HG03354 (cell line): ENCODE measurements around the gene SLC7A14.

Source experiments
- ATAC-seq: cut with Tn5 transposase; IDR thresholded peaks from one replicate; pipeline ENCODE4 v1.9.1; 2021; ENCODE audit warnings: mild to moderate bottlenecking; ENCODE audit not compliant: unreplicated experiment, poor library complexity, severe bottlenecking

Gene SLC7A14

DNA sequence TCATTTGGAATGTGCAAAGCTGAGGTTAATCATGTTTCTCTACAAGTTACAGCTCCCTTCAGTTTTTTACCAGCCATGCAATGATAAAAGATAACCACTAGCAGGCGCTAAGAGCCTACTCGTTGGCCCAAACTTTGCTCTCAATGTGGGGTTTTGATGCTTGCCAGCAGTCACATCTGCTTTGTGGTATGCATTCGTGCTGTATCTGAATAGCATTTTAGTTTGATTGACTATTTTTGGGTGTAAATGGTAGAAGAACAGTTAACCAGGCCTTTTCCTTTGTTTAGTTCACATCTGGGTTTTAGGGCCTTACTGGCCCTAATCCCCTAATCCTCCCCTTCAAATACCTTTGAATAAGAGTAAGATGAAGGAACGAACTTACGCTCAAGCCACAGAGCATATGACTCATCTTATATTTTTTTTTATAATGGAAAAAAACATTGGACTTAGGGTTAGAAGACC lies 171.6 kb downstream of the SLC7A14 start:
- ATAC-seq: no peak

DNA sequence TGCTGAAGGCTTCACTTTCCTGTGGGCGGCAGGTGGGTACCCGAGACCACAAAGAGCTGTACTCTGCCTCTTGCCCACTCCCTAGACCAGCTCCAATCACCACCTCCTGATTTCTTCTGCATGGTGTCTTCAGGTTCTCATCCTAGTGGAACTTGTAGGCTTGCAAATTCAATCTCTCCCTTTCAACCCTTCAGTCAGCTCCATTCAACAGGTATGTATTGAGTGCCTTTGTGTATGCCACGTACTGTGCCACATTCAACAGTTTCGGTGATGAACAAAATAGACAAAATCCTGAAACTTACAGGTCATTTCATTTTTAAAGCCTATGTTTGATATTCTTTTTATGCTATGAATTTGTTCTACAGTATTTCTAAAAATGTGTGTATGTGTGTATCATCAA lies 172.6 kb downstream of the SLC7A14 start:
- no peak for ATAC-seq

DNA sequence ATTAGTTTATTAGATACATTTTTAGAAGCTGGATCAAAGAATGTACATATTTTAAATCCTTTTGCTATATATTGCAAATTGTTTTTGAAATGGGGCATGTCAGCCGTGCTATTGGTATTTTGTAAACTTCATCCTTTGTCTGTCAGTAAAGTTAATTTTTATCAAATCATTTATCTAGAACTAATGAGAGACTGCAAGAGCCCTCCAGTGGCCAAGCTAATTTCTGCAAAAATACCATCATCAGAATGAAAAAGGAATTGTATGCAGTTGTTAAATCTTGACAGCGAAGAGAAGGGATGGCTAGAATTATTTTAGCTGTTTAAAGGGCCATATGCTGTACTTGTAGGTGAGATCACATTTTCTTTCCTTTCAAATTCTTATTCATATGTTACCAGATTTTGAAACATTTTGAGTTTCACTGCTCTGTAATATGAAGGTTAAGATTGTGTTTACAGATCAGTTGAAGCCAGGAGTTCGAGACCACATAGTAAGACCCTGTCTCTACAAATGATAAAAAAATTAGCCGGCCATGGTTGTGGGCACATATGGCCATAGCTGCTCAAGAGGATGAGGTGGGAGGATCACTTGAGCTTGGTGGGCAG lies 175.3 kb downstream of the SLC7A14 start:
- ATAC-seq: no peak
